Parathyroid adenoma (tissue), 2 donors: ENCODE results near the gene DLX6.

Experiments
- H2AFZ ChIP-seq: fragments of 300-600 bp; sonication (generic); one replicate; pipeline ENCODE4 v1.7.0; 2017; ENCODE audit warnings: antibody characterized with exemption, mild to moderate bottlenecking
- H3K27ac ChIP-seq: fragments of 300-600 bp; sonication (generic); one replicate; pipeline ENCODE4 v1.7.0; 2017
- H3K27me3 ChIP-seq: fragments of 300-600 bp; sonication (generic); one replicate; pipeline ENCODE4 v1.7.0; 2017; ENCODE audit warnings: low read length; ENCODE audit not compliant: control insufficient read depth, insufficient read depth
- H3K36me3 ChIP-seq: fragments of 300-600 bp; sonication (generic); one replicate; pipeline ENCODE4 v1.7.0; 2017; ENCODE audit warnings: low read length; ENCODE audit not compliant: control insufficient read depth, insufficient read depth
- H3K4me1 ChIP-seq: fragments of 300-600 bp; sonication (generic); one replicate; pipeline ENCODE4 v1.7.0; 2017; ENCODE audit warnings: control low read depth
- H3K4me2 ChIP-seq: fragments of 300-600 bp; sonication (generic); one replicate; pipeline ENCODE4 v1.7.0; 2017; ENCODE audit warnings: low read length
- H3K4me3 ChIP-seq: fragments of 300-600 bp; sonication (generic); one replicate; pipeline ENCODE4 v1.7.0; 2017; ENCODE audit warnings: low read depth, low read length
- H3K79me2 ChIP-seq: fragments of 300-600 bp; sonication (generic); one replicate; pipeline ENCODE4 v1.7.0; 2017; ENCODE audit warnings: control low read depth
- H3K9ac ChIP-seq: fragments of 300-600 bp; sonication (generic); one replicate; pipeline ENCODE4 v1.7.0; 2017; ENCODE audit warnings: mild to moderate bottlenecking
- H3K9me3 ChIP-seq: fragments of 300-600 bp; sonication (generic); one replicate; pipeline ENCODE4 v1.7.0; 2017; ENCODE audit warnings: low read length; ENCODE audit not compliant: control insufficient read depth
- TF ChIP-seq, protein P1 (sequence below): fragments of 300-600 bp; sonication (generic); IDR thresholded peaks from one replicate; pipeline ENCODE4 v1.7.0; 2017; ENCODE audit warnings: antibody characterized with exemption, mild to moderate bottlenecking
- donor health status: primary hyperparathyroidism.

The DLX6 gene

DNA sequence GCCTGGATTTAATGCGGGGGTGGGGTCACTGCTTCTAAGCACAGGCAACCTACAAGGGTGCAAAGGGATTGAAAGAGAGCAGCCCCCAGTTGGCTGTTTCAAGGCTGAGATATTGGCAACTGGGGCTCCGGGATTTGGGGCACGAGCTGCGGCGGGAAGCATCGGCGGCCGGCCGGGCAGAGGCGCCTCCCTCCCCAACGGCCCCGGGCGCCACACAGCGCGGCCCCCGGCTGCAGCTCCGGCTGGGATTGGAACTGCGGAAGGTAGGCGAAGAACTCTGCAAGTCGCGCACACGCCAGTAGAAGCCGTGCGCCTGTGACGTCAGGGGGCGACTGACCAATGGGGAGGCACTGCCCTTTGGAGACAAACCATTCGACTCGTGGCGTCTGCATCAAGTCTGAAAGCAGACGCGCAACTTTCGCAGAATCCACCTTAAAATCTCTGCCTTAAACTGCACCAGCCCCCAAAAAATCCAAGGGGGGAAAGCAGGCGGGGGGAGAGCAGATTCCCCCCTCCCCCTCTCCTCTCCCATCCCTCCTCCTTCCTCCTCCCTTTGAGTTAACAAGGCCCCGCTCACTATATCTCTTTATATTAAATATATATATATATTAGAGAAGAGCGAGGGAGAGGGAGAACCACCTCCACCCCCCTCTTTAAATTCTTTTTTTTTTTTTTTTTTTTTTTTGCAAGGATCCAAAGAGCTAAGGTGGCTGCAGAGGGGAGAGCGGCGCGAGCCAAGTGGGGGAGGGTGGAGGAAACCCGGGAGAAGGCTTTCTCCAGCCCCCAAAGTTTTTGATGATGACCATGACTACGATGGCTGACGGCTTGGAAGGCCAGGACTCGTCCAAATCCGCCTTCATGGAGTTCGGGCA lies at the start of gene DLX6:
TSS of gene DLX6 (plus strand) at position 371 of the 872 bp plus-strand sequence. CDS start at position 796, 425 bp downstream.
- Histone ChIP-seq H3K36me3 (no peaks in the 10 kb centered on the region), H3K27me3 (peaks cover 34% of the 10 kb centered on the region), H3K79me2 (no peaks in the 10 kb centered on the region), H3K4me1 (no peaks in the 10 kb centered on the region), H3K27ac (no peak within 1 kb of the TSS), H3K9ac (no peak within 1 kb of the TSS), H3K9me3 (no peaks in the 10 kb centered on the region), H3K4me2 (peak within 1 kb of the TSS; percentile 56), H3K4me3 (no peak within 1 kb of the TSS), H2AFZ (peak within 1 kb of the TSS; percentile 51)
- TF ChIP-seq, protein P1, sequence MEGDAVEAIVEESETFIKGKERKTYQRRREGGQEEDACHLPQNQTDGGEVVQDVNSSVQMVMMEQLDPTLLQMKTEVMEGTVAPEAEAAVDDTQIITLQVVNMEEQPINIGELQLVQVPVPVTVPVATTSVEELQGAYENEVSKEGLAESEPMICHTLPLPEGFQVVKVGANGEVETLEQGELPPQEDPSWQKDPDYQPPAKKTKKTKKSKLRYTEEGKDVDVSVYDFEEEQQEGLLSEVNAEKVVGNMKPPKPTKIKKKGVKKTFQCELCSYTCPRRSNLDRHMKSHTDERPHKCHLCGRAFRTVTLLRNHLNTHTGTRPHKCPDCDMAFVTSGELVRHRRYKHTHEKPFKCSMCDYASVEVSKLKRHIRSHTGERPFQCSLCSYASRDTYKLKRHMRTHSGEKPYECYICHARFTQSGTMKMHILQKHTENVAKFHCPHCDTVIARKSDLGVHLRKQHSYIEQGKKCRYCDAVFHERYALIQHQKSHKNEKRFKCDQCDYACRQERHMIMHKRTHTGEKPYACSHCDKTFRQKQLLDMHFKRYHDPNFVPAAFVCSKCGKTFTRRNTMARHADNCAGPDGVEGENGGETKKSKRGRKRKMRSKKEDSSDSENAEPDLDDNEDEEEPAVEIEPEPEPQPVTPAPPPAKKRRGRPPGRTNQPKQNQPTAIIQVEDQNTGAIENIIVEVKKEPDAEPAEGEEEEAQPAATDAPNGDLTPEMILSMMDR: no peak

DNA sequence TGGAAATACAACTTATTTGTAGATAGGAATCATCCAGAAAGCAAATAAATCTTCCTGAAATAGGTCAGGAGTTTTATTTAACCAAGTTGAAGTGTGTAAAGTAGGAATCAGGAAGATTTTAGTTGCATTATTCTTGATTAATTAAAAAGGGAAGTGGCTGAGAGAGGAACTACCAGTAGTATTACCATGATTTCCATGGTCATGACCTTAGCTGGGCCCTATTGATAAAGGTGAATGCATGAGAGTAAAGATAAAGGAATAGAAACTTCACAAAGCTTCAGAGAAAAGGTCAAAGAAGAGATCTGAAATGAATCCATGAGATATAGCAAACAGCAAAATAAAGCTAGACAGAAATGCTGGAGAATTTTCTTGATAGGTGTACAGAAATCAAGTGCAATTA lies 46.2 kb upstream of the DLX6 start:
- Histone ChIP-seq H3K9me3 (no peaks in the 10 kb centered on the region), H3K4me3 (no peak overlapping the region), H3K36me3 (no peaks in the 10 kb centered on the region), H3K27me3 (no peaks in the 10 kb centered on the region), H3K79me2 (no peaks in the 10 kb centered on the region), H3K9ac (no peak overlapping the region), H2AFZ (no peak overlapping the region), H3K4me1 (no peaks in the 10 kb centered on the region), H3K27ac (no peak overlapping the region), H3K4me2 (no peak overlapping the region)
- TF ChIP-seq, protein P1: no peak

DNA sequence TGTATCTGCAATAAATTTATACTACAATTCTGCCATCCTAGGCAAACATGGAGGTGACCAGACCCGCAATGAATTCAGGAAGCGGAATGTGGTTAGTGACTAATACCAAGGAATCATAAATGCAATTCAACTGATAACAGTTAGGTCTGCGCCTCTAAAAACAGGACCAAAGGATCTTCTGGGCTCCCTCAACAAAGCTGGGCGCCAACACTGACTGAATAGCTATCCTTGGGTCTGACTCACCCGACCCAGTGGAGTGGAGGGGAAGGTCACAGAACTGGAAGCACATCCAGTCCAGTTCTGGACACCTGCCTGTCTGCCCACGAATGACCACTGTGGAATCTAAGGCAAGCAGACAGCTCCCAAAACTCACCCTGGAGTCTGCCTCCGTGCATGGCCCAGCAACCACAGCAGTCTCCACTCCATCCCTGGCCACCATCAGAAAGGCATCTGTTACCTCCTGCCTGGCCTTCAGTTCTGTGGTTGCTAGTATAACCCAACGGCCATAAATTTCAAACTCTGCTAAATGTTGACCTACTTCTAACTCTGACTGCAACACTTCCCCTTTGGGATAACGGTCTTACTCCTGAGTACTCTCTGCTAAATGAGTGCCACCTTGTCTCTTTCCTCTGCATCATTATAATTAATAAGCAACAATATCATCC lies 43.0 kb upstream of the DLX6 start:
- Histone ChIP-seq H3K4me1 (no peaks in the 10 kb centered on the region), H3K4me3 (no peak overlapping the region), H3K4me2 (no peak overlapping the region), H3K79me2 (no peaks in the 10 kb centered on the region), H3K9me3 (no peaks in the 10 kb centered on the region), H3K9ac (no peak overlapping the region), H3K36me3 (no peaks in the 10 kb centered on the region), H3K27me3 (no peaks in the 10 kb centered on the region), H3K27ac (no peak overlapping the region), H2AFZ (no peak overlapping the region)
- TF ChIP-seq, protein P1: no peak

DNA sequence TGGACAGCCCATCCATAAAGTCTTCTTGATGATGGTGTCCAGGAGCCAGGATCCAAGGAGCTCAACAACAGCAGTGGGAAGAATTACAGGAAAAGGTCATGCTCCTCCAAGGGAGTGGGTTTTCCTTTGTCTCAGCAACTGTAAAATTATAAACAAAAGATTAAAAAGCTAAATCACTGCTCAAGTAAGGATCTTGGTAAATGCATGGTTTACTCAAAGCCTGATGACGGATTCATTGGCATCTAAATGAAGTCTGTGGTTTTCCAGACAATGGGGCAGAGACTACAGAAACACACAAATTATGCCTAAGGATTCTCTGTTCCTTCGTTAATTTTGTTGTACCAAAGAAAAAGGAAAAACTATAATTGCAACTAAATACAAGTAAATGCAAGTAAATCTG lies 36.4 kb upstream of the DLX6 start:
- H3K9me3 ChIP-seq: no peaks in the 10 kb centered on the region
- TF ChIP-seq, protein P1: no peak
- H3K27me3 ChIP-seq: no peaks in the 10 kb centered on the region
- H3K79me2 ChIP-seq: no peaks in the 10 kb centered on the region
- no peak overlapping the region for H2AFZ ChIP-seq
- H3K36me3 ChIP-seq: no peaks in the 10 kb centered on the region
- no peak overlapping the region for H3K4me2 ChIP-seq
- H3K27ac ChIP-seq: no peak overlapping the region
- H3K4me1 ChIP-seq: no peaks in the 10 kb centered on the region
- H3K4me3 ChIP-seq: no peak overlapping the region
- no peak overlapping the region for H3K9ac ChIP-seq
